Measurements from ENCODE around the gene PGA3. TPM values are rescaled to one million over a fixed set of nuclear protein-coding genes. Genes with fewer than 3 reads are reported as not detected.
"Not testable (repeated sequence)": the region's sequence is repeated elsewhere in the genome, so short reads cannot be mapped to it uniquely, and the experiment has no call there.

The PGA3 gene
- 1.0 and 4.4 TPM in 2 replicates for total RNA-seq (2014; rRNA removed)
- polyA plus RNA-seq (2012), result 1.7 TPM

DNA sequence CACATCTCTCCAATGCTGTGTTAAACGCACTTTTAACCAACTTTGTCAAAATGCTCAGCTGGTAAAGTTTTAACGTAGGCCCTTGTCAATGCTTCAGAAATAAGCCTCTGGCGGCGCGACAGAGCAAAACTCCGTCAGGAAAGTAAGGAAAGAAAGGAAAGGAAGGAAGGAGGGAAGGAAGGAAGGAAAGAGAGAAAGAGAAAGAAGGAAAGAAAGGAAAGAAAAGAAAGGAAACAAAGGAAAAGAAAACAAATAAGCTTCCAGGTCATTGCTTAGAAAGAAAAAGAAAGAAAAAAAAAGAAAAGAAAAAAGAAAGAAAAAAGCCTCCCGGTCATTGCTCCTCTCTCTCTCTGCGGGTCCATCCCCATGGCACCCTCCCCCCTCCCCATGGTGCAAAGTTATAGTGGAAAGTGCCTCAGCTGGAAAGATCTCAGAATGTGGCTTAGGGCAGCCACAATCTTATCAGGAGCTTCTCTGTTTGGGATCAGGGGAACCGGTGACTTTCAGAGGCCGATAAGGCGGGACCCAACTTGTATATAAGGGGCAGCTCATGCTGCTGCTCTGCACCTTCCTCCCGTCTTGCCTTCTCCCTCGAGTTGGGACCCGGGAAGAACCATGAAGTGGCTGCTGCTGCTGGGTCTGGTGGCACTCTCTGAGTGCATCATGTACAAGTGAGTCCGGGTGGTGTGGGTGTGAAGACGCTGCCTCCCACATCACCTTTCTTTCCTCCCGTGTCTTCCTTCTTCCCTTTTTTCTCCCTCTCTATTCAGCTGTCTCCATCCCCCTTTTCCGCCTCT, at the start of gene PGA3:
Gene PGA3, plus strand, starts transcription at position 566 of the 797 bp plus-strand sequence. Its CDS starts 50 bp downstream, at position 616.
- DNase-seq (ENCODE audit: low read depth), result not testable (repeated sequence)

DNA sequence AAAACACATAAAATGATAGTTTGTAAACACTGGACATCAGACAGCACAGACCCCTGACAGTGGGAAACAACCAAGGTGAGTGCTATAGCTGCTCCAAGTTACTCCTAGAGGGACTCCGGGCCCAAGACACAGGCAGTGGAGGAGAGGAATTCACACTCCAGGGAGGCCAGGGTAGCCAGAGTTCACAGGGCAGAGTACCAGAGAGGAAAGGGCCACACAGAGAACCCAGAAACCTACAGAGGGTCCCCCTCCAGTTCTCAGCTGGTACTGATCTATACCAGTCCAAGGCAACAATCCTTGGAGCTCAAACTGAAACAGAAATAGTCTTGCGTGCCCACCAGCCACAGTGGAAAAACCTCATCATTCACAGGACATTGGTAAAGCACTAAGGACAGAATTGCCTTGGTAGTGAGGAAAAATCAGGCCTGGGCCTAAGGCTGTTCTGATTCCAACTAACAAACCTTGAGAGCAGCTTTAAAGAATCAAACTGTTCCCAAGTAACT, 49.7 kb upstream of the PGA3 start:
- DNase-seq (ENCODE audit: low read depth), result peak; percentile 43

DNA sequence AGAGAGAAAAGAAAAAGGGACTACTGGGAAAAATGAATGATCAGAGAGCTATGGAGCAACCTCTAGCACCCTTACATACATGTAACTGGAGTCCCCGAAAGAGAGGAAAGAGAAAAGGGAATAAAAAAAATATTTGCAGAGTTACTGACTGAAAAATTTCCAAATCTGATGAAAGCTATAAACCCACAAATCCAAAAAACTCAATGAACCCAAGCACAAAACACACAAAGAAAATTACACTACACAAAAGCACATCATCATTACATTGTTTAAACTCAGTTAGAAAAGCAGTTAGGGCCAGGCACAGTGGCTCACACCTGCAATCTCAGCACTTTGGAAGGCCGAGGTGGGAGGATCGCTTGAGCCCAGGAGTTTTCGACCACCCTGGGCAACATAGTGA, 48.8 kb upstream of the PGA3 start:
- DNase-seq (ENCODE audit: low read depth), result no peak

DNA sequence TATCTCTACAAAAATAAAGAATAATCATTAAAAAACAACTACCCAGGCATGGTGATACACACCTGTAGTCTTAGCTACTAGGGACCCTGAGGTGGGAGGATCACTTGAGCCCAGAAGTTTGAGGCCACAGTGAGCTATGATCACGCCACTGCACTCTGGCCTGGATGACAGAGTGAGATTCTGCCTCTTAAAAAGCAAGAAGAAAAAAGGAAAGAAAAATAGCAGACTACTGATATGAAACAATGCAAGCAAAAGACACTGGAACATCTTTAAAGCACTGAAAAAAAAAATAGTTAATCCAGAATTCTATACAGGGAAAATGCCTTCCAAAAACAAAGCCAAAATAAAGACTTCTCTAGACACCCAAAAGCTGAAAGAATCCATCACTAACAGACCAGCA, 48.0 kb upstream of the PGA3 start:
- no peak for DNase-seq (ENCODE audit: low read depth)

DNA sequence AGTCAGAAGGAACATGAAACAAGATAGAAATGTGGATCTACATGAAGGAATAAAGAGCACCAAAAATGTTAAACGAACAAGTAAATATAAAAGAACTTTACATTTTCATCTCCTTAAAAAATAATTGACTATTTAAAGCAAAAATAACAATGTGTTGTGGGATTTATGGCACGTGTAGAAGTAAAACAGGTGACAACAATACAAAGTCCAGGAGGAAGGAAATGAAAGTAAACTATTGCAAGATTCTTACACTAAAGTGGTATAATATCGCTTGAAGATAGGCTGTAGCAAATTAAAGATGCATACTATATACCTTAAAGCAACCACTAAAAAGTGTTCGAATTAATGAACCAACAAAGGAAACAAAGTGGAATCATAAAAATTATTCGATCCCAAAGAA, 47.6 kb upstream of the PGA3 start:
- no peak for DNase-seq (ENCODE audit: low read depth)

DNA sequence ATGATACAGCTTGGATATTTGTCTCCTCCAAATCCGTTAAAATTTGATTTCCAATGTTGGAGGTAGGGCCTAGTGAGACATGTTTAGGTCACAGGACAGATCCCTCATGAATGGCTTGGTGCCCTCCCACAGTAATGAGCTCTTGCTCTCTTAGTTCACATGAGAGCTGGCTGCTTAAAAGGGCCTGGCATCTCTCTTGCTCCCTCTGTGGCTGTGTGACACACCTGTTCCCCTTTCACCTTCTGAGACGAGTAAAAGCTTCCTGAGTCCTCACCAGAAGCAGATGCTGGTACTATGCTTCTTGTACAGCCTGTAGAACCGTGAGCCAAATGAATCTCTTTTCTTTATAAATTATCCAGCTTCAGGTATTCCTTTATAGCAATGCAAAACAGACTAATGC, 45.6 kb upstream of the PGA3 start:
- no peak for DNase-seq (ENCODE audit: low read depth)

DNA sequence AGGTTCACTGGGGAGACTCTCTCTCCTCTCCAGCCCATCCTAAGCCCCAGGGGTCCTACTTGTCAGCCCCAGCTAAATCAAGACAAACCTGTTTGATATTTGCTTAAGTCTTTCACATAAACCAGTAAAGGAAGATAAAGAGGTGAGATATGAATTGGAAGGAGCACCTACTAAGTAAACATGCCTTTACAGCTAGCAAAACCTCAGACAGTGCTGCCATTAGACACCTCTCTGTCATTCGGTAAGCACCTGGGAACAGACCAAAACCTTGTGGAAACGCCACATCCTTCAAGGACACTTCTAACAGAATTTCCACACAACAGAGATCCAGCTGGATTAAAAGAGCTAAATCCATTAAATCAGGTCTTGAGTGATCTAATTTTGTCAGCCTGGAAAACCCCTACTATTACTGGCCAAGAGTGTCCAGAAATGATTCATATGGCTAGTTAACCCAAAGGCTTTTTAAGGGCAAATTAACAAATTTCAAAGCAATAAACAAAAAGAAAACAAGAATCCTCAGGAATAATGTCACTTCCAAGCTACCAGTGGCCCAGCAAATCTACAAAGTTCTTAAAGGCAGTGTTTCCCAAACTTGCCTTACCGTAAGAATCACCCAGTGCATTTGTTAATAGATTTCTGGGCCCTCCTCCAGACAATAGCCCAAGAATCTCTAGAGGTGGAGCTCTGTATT, 44.5 kb upstream of the PGA3 start:
- DNase-seq (ENCODE audit: low read depth), result no peak

DNA sequence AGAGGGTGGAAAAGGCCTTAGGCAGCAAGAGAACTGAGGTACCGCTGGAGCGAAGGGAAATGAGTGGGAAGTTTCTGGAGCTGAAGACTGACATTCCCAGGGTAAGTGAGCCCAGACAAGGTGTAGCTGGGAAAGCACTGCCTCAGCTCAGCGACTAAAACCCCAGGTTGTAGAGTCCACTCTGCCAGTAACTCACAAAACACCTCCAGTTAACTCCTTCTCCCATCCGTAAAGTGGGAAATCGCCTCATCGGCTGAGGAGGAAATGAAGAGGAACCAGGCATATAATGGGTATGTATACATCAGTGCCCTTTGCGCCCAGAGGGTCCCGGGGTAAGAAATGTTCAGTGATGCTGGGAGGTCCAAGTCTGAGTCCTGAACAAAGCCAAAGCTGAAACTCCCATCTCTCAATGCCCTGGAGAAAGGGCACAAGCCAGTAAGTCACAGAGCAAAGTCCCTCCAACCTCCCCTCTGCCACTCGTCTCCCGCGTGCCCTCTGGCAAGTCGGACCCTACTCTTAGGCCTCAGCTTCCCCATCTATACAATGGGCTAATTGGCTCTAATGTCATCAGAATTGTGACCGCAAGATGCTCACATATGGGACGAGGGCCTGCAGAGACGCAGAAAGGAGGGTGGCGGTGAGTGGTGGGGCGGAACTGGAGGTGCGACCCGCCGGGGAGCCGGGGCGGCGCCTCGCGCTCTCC, 42.7 kb upstream of the PGA3 start:
- DNase-seq (ENCODE audit: low read depth), result no peak

DNA sequence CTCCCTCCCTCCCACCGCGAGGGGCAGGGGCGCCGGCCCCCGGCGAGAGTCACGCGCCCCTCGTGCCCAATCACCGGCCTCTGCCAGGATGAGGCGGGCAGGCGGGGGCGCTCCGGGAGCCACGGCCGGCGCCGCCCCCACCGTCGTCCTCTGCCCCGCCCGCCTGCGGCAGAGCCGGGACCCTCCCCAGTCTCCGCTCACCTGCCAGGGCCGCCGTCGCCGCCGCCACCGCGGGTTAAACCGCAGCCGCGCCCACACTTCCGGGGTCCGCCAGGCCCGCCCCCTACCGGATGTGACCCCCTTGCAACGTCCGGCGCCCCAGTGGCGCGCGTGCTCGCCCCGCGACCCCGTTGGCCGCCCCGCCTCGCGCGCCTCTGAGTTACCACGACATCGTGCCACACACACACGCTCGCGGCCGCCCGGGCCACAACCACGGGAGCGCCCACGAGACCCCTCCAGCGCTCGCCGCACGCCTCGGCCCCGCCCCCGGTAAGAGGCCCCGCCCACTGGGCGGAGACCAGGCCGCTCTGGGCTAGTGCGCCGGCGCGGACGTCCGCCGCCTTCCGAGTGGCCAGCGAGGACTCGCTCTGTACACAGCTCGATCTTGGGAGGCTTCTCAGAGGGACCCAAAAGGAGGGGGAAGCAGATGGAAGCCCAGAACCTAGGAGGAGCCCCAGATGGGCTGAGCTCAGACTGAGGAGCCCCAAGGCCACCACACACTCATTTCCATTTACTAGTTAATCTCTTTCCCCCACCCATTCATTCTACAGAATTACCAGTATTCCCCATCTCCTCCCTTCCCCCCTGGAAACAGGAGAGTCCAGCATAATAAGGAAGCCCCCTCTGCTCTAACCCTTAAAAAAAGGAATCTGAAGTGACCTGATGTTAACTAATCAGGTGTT, 41.9 kb upstream of the PGA3 start, which contains the start of gene VPS37C:
Gene VPS37C, minus strand, starts transcription at position 237 of the 902 bp plus-strand sequence. CDS start 22,597 bp downstream, outside the sequence.
- peak; percentile 85 for DNase-seq (ENCODE audit: low read depth)

DNA sequence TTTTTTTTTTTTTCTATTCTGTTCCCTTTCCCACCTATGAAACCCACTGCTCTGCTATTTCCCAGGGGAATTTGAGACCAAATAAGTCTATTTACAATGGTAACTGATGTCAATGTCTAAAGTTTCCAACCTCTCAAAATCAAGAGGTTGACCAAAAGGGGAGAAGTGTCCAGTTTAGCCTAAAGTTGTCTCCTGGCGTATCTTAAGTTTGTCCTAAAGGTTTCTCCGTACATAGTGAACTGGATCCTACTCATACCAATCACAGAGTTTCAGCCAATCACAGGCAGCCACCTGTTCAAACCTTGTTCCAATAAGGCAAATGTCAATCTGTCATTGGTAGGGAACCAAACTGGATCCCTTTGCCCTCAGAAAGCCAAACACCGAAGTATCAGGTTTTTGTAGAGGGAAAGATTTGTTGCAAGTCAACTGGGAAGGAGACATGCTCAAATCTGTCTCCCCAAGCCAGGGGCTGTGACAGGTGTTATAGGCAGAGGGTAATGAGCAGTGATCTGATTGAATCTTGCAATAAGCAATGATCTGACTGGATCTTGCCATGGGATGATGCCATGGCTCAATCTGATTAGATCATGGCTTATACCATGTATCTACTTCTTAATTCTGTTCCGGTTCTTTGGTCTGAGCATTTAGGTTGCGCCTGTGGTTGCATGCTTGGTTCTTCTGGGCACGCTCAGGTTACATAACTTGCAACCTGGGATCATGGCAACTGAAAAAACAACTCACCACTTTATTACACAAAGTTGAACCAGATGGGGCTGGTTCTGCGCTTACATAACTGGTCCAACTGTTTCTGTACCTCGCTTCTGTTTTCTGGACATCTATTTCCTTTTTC, 41.0 kb upstream of the PGA3 start:
- DNase-seq (ENCODE audit: low read depth), result peak; percentile 56

DNA sequence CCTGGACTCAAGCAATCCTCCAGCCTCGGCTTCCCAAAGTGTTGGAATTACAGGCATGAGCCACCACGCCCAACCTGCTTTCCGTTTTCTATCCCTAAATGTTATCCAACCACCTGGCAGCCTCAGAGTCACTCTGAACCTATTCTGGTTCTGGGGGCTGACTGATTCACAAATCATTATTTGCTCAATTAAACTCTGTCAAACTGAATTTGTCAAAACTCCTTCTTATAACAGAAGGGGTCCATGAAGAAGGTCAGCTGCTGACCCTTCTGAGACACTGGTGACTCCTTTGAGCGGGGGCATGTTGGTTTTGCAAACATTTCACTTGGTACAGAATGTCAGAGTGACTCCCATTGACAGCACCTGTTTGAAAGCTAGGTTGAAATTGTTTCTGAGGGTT, 40.3 kb upstream of the PGA3 start:
- no peak for DNase-seq (ENCODE audit: low read depth)

DNA sequence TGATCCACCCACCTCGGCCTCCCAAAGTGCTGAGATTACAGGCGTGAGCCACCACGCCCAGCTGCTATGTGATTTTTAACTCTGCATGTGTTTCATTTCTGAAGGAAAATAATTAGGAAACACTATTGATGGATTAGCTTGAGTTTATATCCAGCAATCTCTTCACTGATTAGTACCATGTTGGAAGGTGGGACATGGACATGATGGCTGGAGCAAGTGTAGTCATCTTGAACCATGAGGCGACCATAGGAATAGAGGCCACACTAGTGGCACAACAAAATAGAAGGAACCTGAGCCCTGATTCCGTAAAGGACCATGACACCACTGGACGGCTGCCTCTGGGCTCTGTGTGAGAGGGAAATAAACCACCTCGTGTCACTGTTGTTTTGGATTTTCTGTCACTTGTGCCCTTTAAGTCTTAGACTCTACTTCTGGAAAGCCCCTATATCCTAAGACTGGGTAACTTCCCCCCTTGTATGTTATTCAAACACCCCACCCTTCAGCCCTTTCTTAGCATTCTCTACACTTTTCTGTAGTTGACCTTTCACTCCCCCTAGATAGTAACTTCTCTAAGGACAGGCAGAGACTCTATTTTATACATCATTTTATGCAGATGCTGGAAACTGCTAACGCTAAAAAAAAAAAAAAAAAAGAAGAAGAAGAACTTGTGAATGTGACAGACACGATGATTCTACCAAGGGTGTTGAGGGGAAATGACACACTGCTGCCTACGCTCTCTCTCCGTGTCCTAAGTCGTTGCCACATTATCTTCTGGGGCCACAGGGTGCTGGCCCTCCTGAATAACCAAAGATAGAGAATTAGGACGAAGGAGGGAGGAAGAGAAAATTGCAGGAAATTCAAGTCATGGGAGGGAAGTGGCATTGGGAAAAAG, 39.4 kb upstream of the PGA3 start:
- DNase-seq (ENCODE audit: low read depth), result no peak

DNA sequence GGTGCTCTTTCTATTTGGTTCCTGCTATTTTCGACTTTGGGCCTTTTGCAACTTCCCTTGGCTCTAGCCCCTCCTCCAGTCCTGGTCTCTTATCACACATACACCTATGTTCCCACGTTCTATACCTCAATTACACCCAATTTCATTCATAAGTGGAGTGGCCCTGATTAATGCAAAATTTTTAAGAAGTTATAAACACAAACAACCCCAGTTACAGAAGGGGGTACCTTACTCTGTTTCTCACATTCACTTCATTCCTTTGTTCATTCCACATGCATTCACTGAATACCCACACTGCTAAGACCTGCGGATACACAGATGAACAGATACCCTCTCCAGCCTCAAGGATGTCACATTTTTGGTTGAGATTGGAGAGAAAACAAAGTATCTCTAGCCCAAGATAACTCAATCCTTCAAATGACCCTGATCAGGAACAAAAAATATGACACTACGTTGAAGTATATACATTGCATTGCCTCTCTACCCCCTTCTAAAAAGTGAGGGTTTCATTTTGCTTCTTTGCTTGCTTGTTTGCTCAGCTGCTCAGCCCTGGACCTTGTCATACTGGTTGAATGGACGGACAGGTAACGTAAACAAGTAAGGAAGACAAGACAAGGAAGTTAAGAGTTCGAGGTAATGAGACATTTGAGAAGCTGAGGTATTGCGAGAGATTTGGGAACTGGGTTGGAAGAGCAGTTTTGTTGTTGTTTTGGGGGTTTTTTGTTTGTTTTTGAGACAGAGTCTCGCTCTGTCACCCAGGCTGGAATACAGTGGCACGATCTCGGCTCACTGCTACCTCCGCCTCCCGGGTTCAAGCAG, 38.5 kb upstream of the PGA3 start:
- DNase-seq (ENCODE audit: low read depth), result no peak

DNA sequence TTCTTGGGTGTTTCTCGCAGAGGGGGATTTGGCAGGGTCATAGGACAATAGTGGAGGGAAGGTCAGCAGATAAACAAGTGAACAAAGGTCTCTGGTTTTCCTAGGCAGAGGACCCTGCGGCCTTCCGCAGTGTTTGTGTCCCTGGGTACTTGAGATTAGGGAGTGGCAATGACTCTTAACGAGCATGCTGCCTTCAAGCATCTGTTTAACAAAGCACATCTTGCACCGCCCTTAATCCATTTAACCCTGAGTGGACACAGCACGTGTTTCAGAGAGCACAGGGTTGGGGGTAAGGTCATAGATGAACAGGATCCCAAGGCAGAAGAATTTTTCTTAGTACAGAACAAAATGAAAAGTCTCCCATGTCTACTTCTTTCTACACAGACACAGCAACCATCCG, 37.5 kb upstream of the PGA3 start:
- not testable (repeated sequence) for DNase-seq (ENCODE audit: low read depth)

DNA sequence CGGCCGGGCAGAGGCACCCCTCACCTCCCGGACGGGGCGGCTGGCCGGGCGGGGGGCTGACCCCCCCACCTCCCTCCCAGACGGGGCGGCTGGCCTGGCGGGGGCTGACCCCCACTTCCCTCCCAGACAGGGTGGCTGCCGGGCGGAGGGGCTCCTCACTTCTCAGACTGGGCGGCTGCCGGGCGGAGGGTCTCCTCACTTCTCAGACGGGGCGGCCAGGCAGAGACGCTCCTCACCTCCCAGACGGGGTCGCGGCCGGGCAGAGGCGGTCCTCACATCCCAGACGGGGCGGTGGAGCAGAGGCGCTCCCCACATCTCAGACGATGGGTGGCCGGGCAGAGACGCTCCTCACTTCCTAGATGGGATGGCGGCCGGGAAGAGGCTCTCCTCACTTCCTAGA, 37.0 kb upstream of the PGA3 start:
- DNase-seq (ENCODE audit: low read depth), result not testable (repeated sequence)

DNA sequence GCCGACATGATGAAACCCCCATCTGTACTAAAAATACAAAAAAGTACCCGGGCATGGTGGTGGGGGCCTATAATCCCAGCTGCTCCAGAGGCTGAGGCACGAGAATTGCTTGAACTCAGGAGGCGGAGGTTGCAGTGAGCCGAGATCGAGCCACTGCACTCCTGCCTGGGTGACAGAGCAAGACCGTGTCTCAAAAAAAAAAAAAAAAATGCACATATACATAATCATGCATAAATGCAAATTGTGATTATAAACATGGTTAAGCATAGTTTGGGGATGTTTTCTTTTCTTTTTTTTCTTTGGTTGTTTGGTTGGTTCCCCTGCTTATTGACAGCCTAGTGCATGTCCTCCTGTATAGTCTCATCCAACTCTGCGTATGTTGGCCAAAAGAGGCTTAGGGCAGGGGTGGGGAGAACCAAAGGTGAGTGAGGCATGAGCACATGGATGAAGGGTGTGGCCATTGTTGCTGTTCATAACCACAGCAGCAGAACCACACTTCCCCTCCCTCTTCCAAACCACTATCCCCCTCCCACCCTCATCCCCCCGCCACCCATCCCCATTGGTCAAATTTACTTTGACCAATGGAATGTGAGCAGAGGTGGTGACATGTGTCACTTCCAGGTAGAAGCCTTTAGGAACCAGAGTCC, 35.1 kb upstream of the PGA3 start:
- no peak for DNase-seq (ENCODE audit: low read depth)

DNA sequence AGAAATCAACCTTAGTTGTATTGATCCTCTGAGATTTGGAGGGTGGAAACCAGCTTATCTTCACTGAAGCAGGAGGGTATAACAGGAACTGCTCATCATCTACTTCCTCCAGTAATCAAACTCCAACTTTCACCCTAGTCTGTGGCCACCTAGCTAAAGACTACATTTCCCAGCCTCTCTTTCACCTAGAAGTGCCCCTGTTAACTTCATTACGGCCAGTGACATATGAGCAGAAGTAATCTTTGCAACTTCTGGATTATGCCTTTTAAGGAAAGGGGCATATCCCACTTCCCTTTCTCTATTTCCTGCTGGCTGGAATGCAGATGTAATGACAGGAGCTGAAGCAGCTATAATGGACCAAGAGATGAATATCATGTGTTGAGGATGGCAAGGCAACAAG, 34.5 kb upstream of the PGA3 start:
- DNase-seq (ENCODE audit: low read depth), result no peak

DNA sequence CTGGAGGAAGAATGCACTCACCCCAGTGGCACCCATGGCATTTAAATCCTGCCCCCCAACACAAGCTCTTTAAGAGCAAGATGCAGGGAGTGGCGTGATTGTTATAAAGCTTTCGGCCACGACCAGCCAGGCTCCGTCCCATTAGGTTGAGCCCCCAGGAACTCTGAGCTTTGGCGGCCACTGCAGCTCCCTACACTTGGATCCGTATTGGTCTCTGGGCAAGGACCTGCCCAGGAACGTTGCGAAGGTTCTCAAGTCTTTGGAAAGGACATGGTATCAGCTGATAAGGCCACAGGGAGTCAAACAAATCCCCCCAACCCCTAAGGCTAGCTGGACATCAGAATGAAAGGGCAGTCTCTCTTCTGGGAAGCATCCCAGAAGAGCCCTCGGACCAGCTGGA, 32.7 kb upstream of the PGA3 start:
- no peak for DNase-seq (ENCODE audit: low read depth)

Measured in LHCN-M2 (cell line).